ENCODE measurements around the gene BRD9.

DNA sequence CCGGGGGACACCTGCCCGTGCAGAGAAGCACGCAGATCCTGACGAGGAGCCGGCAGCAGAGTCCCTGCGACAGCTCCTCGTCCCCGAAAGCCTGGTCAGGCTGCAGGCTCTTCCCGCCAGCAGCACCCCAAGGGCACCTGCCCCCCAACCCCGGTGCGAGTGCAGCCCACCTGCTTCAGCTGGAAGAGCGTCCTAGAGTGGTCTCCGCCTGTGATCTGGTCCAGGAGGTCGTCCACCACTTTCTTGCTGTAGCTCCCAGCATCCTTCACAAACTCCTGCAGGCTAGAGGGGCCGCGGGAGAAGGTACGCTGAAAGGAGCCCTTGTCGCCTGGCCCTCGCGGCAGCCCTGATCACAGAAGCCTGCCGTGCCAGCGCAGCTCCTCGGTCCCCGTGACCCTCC lies 16.7 kb downstream of the BRD9 start:
- TF ChIP-seq, protein P1, sequence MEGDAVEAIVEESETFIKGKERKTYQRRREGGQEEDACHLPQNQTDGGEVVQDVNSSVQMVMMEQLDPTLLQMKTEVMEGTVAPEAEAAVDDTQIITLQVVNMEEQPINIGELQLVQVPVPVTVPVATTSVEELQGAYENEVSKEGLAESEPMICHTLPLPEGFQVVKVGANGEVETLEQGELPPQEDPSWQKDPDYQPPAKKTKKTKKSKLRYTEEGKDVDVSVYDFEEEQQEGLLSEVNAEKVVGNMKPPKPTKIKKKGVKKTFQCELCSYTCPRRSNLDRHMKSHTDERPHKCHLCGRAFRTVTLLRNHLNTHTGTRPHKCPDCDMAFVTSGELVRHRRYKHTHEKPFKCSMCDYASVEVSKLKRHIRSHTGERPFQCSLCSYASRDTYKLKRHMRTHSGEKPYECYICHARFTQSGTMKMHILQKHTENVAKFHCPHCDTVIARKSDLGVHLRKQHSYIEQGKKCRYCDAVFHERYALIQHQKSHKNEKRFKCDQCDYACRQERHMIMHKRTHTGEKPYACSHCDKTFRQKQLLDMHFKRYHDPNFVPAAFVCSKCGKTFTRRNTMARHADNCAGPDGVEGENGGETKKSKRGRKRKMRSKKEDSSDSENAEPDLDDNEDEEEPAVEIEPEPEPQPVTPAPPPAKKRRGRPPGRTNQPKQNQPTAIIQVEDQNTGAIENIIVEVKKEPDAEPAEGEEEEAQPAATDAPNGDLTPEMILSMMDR (IDR thresholded peaks at IDR 0.05): no peak
- no peak for TF ChIP-seq POLR2A (IDR thresholded peaks at IDR 0.05)
- TF ChIP-seq POLR2AphosphoS5 (IDR thresholded peaks at IDR 0.05; ENCODE audit: insufficient read depth in 1 of 2, low read depth in 1 of 2): no peak

All from vagina (tissue), 2 donors.